GM23338 (cell line): ENCODE measurements around the gene HSD11B1. TPM values are rescaled to one million over a fixed set of nuclear protein-coding genes. Genes with fewer than 3 reads are reported as not detected.

Experiments used
- ATAC-seq: fragments of 200-7000 bp; cut with Tn5 transposase; 3 replicates; pipeline ENCODE4 v1.9.1; 2020
- DNase-seq: peaks from one replicate; pipeline ENCODE4 v3.0.0-alpha.2; 2015; ENCODE audit warnings: low spot score
- H2AFZ ChIP-seq: fragments of 200-600 bp; sonication (generic); 2 replicates; pipeline ENCODE4 v1.8.0; 2016; ENCODE audit warnings: antibody characterized with exemption, mild to moderate bottlenecking, moderate library complexity
- H3F3A ChIP-seq: fragments of 200-600 bp; sonication (generic); replicated peaks from 2 replicates; pipeline ENCODE4 v1.8.0; 2017; ENCODE audit warnings: antibody characterized with exemption, mixed run types, low read depth
- H3K27ac ChIP-seq: fragments of 200-600 bp; sonication (generic); 2 replicates; pipeline ENCODE4 v1.6.1; 2016; ENCODE audit warnings: low read depth
- H3K27me3 ChIP-seq: fragments of 200-600 bp; sonication (generic); 2 replicates; pipeline ENCODE4 v1.8.0; 2016; ENCODE audit warnings: mild to moderate bottlenecking, mixed run types, moderate library complexity; ENCODE audit not compliant: insufficient read depth
- H3K36me3 ChIP-seq: fragments of 200-600 bp; sonication (generic); 2 replicates; pipeline ENCODE4 v1.8.0; 2016; ENCODE audit warnings: mild to moderate bottlenecking; ENCODE audit not compliant: insufficient read depth
- H3K4me1 ChIP-seq: fragments of 200-600 bp; sonication (generic); 2 replicates; pipeline ENCODE4 v1.8.0; 2016; ENCODE audit warnings: mild to moderate bottlenecking, moderate library complexity; ENCODE audit not compliant: insufficient read depth
- H3K4me2 ChIP-seq: fragments of 200-600 bp; sonication (generic); 2 replicates; pipeline ENCODE4 v1.7.1; 2017; ENCODE audit warnings: mixed run types
- H3K4me3 ChIP-seq: fragments of 200-600 bp; sonication (generic); 2 replicates; pipeline ENCODE4 v1.6.1; 2016; ENCODE audit warnings: mixed run types
- H3K79me2 ChIP-seq: fragments of 200-600 bp; sonication (generic); replicated peaks from 2 replicates; pipeline ENCODE4 v1.8.0; 2017; ENCODE audit warnings: mild to moderate bottlenecking; ENCODE audit not compliant: insufficient read depth
- H3K9me2 ChIP-seq: fragments of 200-600 bp; sonication (generic); 2 replicates; pipeline ENCODE4 v1.8.0; 2017; ENCODE audit not compliant: insufficient read depth
- H4K20me1 ChIP-seq: fragments of 200-600 bp; sonication (generic); replicated peaks from 2 replicates; pipeline ENCODE4 v1.8.0; 2017; ENCODE audit warnings: mild to moderate bottlenecking; ENCODE audit not compliant: insufficient read depth
- H3K27ac Mint-ChIP-seq: 2 replicates; pipeline ENCODE4 v1.8.0; 2020; ENCODE audit warnings: inconsistent platforms, mild to moderate bottlenecking, moderate library complexity, mixed read lengths
- H3K27me3 Mint-ChIP-seq: 3 replicates; pipeline ENCODE4 v1.8.0; 2022; ENCODE audit warnings: low read depth, mild to moderate bottlenecking, moderate library complexity, mixed read lengths, inconsistent platforms; ENCODE audit not compliant: insufficient read depth, poor library complexity
- H3K36me3 Mint-ChIP-seq: 3 replicates; pipeline ENCODE4 v1.8.0; 2021; ENCODE audit warnings: low read depth, mild to moderate bottlenecking, inconsistent platforms, moderate library complexity, mixed read lengths
- H3K4me1 Mint-ChIP-seq: 3 replicates; pipeline ENCODE4 v1.8.0; 2020; ENCODE audit warnings: mild to moderate bottlenecking, inconsistent platforms, mixed read lengths
- H3K4me3 Mint-ChIP-seq: 3 replicates; pipeline ENCODE4 v1.8.0; 2021; ENCODE audit warnings: moderate library complexity, mild to moderate bottlenecking, inconsistent platforms, mixed read lengths
- H3K9me3 Mint-ChIP-seq: 3 replicates; pipeline ENCODE4 v1.8.0; 2020; ENCODE audit warnings: moderate library complexity, mild to moderate bottlenecking, inconsistent platforms, mixed read lengths
- CREB1 ChIP-seq: fragments of 250-450 bp; sonication (Bioruptor Pico); IDR thresholded peaks from 2 replicates; pipeline ENCODE4 v1.5.0; 2020; ENCODE audit warnings: low read depth, mild to moderate bottlenecking, moderate library complexity
- ETS1 ChIP-seq: IDR thresholded peaks from 2 replicates; pipeline ENCODE4 v1.6.1; 2016; ENCODE audit warnings: antibody characterized with exemption
- EZH2phosphoT487 ChIP-seq: fragments of 200-600 bp; sonication (generic); IDR thresholded peaks from one replicate; pipeline ENCODE4 v1.8.1; 2018; ENCODE audit warnings: antibody characterized with exemption; ENCODE audit not compliant: unreplicated experiment
- JUNB ChIP-seq: IDR thresholded peaks from one replicate; pipeline ENCODE4 v1.6.1; 2016; ENCODE audit warnings: antibody characterized with exemption; ENCODE audit not compliant: unreplicated experiment
- NANOG ChIP-seq: IDR thresholded peaks from 2 replicates; pipeline ENCODE4 v1.6.1; 2016; ENCODE audit warnings: antibody characterized with exemption, borderline replicate concordance
- POLR2AphosphoS5 ChIP-seq: IDR thresholded peaks from 2 replicates; pipeline ENCODE4 v1.6.1; 2016; ENCODE audit warnings: antibody characterized with exemption, low read depth
- ZNF114 ChIP-seq: fragments of 250-450 bp; sonication (Bioruptor Pico); IDR thresholded peaks from 2 replicates; pipeline ENCODE4 v1.5.0; 2020; ENCODE audit warnings: mild to moderate bottlenecking, moderate library complexity
- ZNF331 ChIP-seq: fragments of 250-450 bp; sonication (Bioruptor Pico); IDR thresholded peaks from 2 replicates; pipeline ENCODE4 v1.5.0; 2020; ENCODE audit warnings: low read depth, mild to moderate bottlenecking, moderate library complexity
- ZNF462 ChIP-seq: fragments of 250-450 bp; sonication (Bioruptor Pico); IDR thresholded peaks from 2 replicates; pipeline ENCODE4 v1.5.0; 2020; ENCODE audit warnings: mild to moderate bottlenecking, moderate library complexity
- polyA plus RNA-seq: library from polyadenylated mRNA; unstranded; fragments of >200 nt; fragmentation: Nextera tagmentation; extraction: Ambion mirVana; gene quantifications from 2 replicates; pipeline ENCODE4 v1.2.1, GENCODE V29; 2016
- total RNA-seq: library from RNA; depleted of rRNA; stranded (reverse); fragments of >200 nt; shearing (Covaris generic); gene quantifications from 2 replicates; pipeline ENCODE4 v1.2.3, GENCODE V29; 2014
- TF ChIP-seq, protein P1 (sequence below): IDR thresholded peaks from one replicate; pipeline ENCODE4 v1.6.1; 2018; ENCODE audit warnings: antibody characterized with exemption; ENCODE audit not compliant: unreplicated experiment

Gene HSD11B1
- total and polyA plus RNA-seq, 2 experiments from 2014 or later = not detected

DNA sequence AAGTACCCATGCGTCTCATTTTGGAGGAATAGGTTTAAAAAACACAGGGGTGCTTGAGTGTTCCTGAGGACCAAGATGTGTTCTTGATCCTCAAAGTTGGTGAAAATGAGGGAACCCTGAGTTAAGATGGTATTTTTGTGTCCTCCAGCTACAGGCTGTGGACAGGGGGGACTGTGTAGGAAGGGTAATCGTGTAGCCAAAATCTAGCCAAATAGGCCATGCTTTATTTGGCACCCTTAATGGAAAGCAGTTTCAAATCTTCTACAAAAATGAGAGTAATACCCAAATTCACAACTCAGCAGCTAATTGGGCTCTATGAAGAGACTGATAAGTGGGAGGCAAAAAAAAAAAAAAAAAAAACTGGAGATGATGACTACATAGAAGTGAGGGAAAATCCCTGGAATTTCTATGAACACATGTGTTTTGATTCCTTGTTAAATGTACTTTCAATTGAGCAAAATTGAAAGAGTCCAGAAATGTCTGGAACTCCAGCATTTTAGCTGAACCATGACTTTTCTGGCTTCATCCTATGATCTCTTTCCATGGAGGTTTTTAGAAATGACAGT lies 470 bp downstream of the HSD11B1 start:
- H3K27me3 Mint-ChIP-seq = no peaks in the 10 kb centered on the region
- no peaks in the 10 kb centered on the region for H3K9me3 Mint-ChIP-seq
- Histone ChIP-seq H3K9me2 (no peaks in the 10 kb centered on the region), H4K20me1 (no peaks in the 10 kb centered on the region), H3K4me1 (no peaks in the 10 kb centered on the region; the same call in 1 of the 2 replicates), H3K27ac (no peak overlapping the region), H3F3A (no peaks in the 10 kb centered on the region), H3K36me3 (no peaks in the 10 kb centered on the region), H3K27me3 (no peaks in the 10 kb centered on the region), H3K4me3 (no peak overlapping the region), H3K4me2 (no peak overlapping the region), H3K79me2 (no peaks in the 10 kb centered on the region), H2AFZ (no peak overlapping the region)
- no peak overlapping the region for H3K4me3 Mint-ChIP-seq
- no peak overlapping the region for H3K27ac Mint-ChIP-seq
- H3K36me3 Mint-ChIP-seq = no peaks in the 10 kb centered on the region
- ATAC-seq = no peak
- DNase-seq = no peak
- H3K4me1 Mint-ChIP-seq = peaks cover 4% of the 10 kb centered on the region; the same call in 2 of the 3 replicates
- TF ChIP-seq NANOG (no peak), ZNF114 (CRISPR knock-in tag) (no peak), POLR2AphosphoS5 (no peak), JUNB (no peak), ETS1 (no peak), ZNF331 (CRISPR knock-in tag) (no peak)
- TF ChIP-seq, protein P1, sequence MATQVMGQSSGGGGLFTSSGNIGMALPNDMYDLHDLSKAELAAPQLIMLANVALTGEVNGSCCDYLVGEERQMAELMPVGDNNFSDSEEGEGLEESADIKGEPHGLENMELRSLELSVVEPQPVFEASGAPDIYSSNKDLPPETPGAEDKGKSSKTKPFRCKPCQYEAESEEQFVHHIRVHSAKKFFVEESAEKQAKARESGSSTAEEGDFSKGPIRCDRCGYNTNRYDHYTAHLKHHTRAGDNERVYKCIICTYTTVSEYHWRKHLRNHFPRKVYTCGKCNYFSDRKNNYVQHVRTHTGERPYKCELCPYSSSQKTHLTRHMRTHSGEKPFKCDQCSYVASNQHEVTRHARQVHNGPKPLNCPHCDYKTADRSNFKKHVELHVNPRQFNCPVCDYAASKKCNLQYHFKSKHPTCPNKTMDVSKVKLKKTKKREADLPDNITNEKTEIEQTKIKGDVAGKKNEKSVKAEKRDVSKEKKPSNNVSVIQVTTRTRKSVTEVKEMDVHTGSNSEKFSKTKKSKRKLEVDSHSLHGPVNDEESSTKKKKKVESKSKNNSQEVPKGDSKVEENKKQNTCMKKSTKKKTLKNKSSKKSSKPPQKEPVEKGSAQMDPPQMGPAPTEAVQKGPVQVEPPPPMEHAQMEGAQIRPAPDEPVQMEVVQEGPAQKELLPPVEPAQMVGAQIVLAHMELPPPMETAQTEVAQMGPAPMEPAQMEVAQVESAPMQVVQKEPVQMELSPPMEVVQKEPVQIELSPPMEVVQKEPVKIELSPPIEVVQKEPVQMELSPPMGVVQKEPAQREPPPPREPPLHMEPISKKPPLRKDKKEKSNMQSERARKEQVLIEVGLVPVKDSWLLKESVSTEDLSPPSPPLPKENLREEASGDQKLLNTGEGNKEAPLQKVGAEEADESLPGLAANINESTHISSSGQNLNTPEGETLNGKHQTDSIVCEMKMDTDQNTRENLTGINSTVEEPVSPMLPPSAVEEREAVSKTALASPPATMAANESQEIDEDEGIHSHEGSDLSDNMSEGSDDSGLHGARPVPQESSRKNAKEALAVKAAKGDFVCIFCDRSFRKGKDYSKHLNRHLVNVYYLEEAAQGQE = no peak

DNA sequence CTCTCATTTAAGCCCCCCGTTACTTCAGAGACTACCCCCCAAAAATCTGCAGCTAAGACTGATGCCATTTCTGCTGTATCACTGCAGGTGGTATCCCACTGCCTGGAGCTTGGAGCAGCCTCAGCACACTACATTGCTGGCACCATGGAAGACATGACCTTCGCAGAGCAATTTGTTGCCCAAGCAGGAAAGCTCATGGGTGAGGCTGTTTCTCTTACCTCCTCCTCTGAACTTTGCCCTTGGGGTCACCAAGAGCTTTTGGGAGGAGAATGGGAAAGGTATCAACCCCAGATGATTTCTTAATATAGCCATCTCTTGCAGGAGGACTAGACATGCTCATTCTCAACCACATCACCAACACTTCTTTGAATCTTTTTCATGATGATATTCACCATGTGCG lies 2.0 kb downstream of the HSD11B1 start:
- H3K9me3 Mint-ChIP-seq = no peaks in the 10 kb centered on the region
- Histone ChIP-seq H2AFZ (no peak overlapping the region), H3K79me2 (no peaks in the 10 kb centered on the region), H3K4me2 (no peak overlapping the region), H3K4me1 (no peaks in the 10 kb centered on the region; the same call in 1 of the 2 replicates), H3K36me3 (no peaks in the 10 kb centered on the region), H3K27ac (no peak overlapping the region), H3K4me3 (no peak overlapping the region), H3K27me3 (no peaks in the 10 kb centered on the region), H3F3A (no peaks in the 10 kb centered on the region), H3K9me2 (no peaks in the 10 kb centered on the region), H4K20me1 (no peaks in the 10 kb centered on the region)
- no peak overlapping the region for H3K27ac Mint-ChIP-seq
- H3K4me1 Mint-ChIP-seq = peaks cover 7% of the 10 kb centered on the region; the same call in 2 of the 3 replicates
- ATAC-seq (no peak), DNase-seq (no peak)
- no peaks in the 10 kb centered on the region for H3K36me3 Mint-ChIP-seq
- H3K27me3 Mint-ChIP-seq = no peaks in the 10 kb centered on the region
- H3K4me3 Mint-ChIP-seq = no peak overlapping the region
- TF ChIP-seq ETS1 (no peak), EZH2phosphoT487 (no peak), ZNF462 (CRISPR knock-in tag) (no peak), CREB1 (CRISPR knock-in tag) (no peak), NANOG (no peak)
